K562 (cell line): ENCODE data around the gene CCDC117. TPM values are rescaled to one million over a fixed set of nuclear protein-coding genes. Genes with fewer than 3 reads are reported as not detected.

ENCODE experiments used
- ATAC-seq: fragments of 200-7000 bp; cut with Tn5 transposase; 3 replicates; pipeline ENCODE4 v1.9.1; 2020; ENCODE audit warnings: moderate library complexity
- BruUV-seq: library from RNA; stranded (reverse); fragments of 400-500 nt; replicated peaks from 2 replicates; lab custom pipeline; 2021; lab: Mats Ljungman, UMichigan
- CTCF ChIA-PET: fragments of 300-600 bp; formaldehyde crosslinking; extraction: SDS; loops from one replicate; lab custom pipeline; 2021; ENCODE audit warnings: low intra/inter-chr PET ratio; lab: Yijun Ruan, JAX
- POLR2A ChIA-PET: fragments of 300-600, 350-650 bp; sonication (Branson Sonifier 250); formaldehyde crosslinking; extraction: SDS; loops from one replicate; lab custom pipeline; 2021; ENCODE audit warnings: antibody characterized with exemption, inconsistent platforms; lab: Yijun Ruan, JAX
- DNase-seq, 4 experiments: peaks; one replicate each; pipeline versions ENCODE4 v3.0.0 to v3.0.0-alpha.2; 2011 to 2018; ENCODE audit warnings: low spot score in 3 of 4, mixed read lengths in 3 of 4; ENCODE audit errors: extremely low read depth in 1 of 4
- FAIRE-seq: peaks from 2 replicates; lab custom pipeline; 2011; peaks lifted over from hg19 to GRCh38; lab: Jason Lieb, UNC
- H2AFZ ChIP-seq: 2 replicates; pipeline ENCODE4 v1.6.0; 2011; ENCODE audit warnings: low read depth, low read length, control low read depth, inconsistent platforms
- H3K27ac ChIP-seq: fragments of 200-600 bp; 3 replicates; pipeline ENCODE4 v1.8.0; 2011; ENCODE audit warnings: low read depth, mild to moderate bottlenecking, control low read depth, inconsistent platforms, low read length, moderate library complexity, mixed read lengths; ENCODE audit errors: extremely low read depth
- H3K27me3 ChIP-seq, 2 experiments: fragments of 300-600 bp in 1 of 2; 2 replicates in 1 of 2; 3 replicates in 1 of 2; pipeline versions ENCODE4 v1.6.0 to v1.8.0; 2011; ENCODE audit warnings: inconsistent platforms in 2 of 2, low read length in 2 of 2, mild to moderate bottlenecking in 1 of 2, mixed read lengths in 1 of 2, moderate library complexity in 1 of 2; ENCODE audit not compliant: control insufficient read depth in 2 of 2, insufficient read depth in 2 of 2
- H3K36me3 ChIP-seq: fragments of 300-600 bp; 3 replicates; pipeline ENCODE4 v1.8.0; 2011; ENCODE audit warnings: mild to moderate bottlenecking, low read length, inconsistent platforms; ENCODE audit not compliant: control insufficient read depth, insufficient read depth
- H3K4me1 ChIP-seq, 2 experiments: fragments of 200-600 bp in 1 of 2; replicated peaks in 1 of 2; 2 replicates in 1 of 2; 3 replicates in 1 of 2; pipeline versions ENCODE4 v1.5.1 to v1.8.0; 2011; ENCODE audit warnings: inconsistent platforms in 2 of 2, low read length in 2 of 2, mild to moderate bottlenecking in 1 of 2, mixed read lengths in 1 of 2, moderate library complexity in 1 of 2; ENCODE audit not compliant: control insufficient read depth in 2 of 2, insufficient read depth in 2 of 2
- H3K4me2 ChIP-seq: 2 replicates; pipeline ENCODE4 v1.6.1; 2011; ENCODE audit warnings: low read length, control low read depth, inconsistent platforms, mixed read lengths; ENCODE audit not compliant: insufficient read depth
- H3K4me3 ChIP-seq: fragments of 200-600 bp; sonication (generic), shearing (Covaris generic); 2 replicates; pipeline ENCODE4 v1.5.1; 2016; ENCODE audit warnings: control low read depth, inconsistent platforms
- H3K79me2 ChIP-seq: fragments of 200-600 bp; 3 replicates; pipeline ENCODE4 v1.8.0; 2011; ENCODE audit warnings: low read length, inconsistent platforms; ENCODE audit not compliant: control insufficient read depth, insufficient read depth
- H3K9ac ChIP-seq, 2 experiments: 2 replicates each; pipeline versions ENCODE4 v1.6.0 to v1.6.1; 2011; ENCODE audit warnings: low read depth in 2 of 2, low read length in 2 of 2, control low read depth in 1 of 2, inconsistent platforms in 1 of 2, mild to moderate bottlenecking in 1 of 2, mixed read lengths in 1 of 2; ENCODE audit not compliant: insufficient read depth in 1 of 2
- H3K9me1 ChIP-seq: one replicate; pipeline ENCODE4 v1.6.0; 2011; ENCODE audit warnings: inconsistent platforms, mild to moderate bottlenecking, low read length, moderate library complexity; ENCODE audit not compliant: control insufficient read depth, insufficient read depth
- H3K9me3 ChIP-seq: replicated peaks from 2 replicates; pipeline ENCODE4 v1.5.1; 2011; ENCODE audit warnings: low read depth, low read length, inconsistent platforms; ENCODE audit not compliant: control insufficient read depth, insufficient read depth
- H4K20me1 ChIP-seq: replicated peaks from 2 replicates; pipeline ENCODE4 v1.6.1; 2011; ENCODE audit warnings: low read length, inconsistent platforms, mixed read lengths; ENCODE audit not compliant: control insufficient read depth, insufficient read depth
- ARID1B ChIP-seq: fragments of 450-650 bp; IDR thresholded peaks from 2 replicates; pipeline ENCODE4 v1.6.1; 2016; ENCODE audit warnings: antibody characterized with exemption, mild to moderate bottlenecking, inconsistent platforms
- ETV5 ChIP-seq: sonication (generic); formaldehyde crosslinking; IDR thresholded peaks from 2 replicates; pipeline ENCODE4 v1.4.0; 2020; ENCODE audit warnings: low read depth, mild to moderate bottlenecking, missing genetic modification reagents
- MTA2 ChIP-seq: fragments of 450-650 bp; IDR thresholded peaks from 2 replicates; pipeline ENCODE4 v1.6.1; 2016; ENCODE audit warnings: low read depth
- RFX1 ChIP-seq: fragments of 450-650 bp; IDR thresholded peaks from 2 replicates; pipeline ENCODE4 v1.6.1; 2016; ENCODE audit warnings: mild to moderate bottlenecking, moderate library complexity
- YBX1 ChIP-seq: fragments of 450-650 bp; IDR thresholded peaks from 2 replicates; pipeline ENCODE4 v1.7.1; 2016; ENCODE audit warnings: mild to moderate bottlenecking
- ZNF830 ChIP-seq: fragments of 250-450 bp; sonication (Bioruptor Pico); IDR thresholded peaks from 2 replicates; pipeline ENCODE4 v1.5.0; 2021; ENCODE audit warnings: mild to moderate bottlenecking
- WGBS: fragments of 100-300 bp; shearing (Covaris generic); methylation state at CpG from one replicate; pipeline ENCODE4 v1.1.6; 2016; ENCODE audit warnings: low coverage, mixed read lengths; ENCODE audit not compliant: insufficient coverage; ENCODE audit errors: missing lambda C conversion rate; 5-methylcytosine and 5-hydroxymethylcytosine counted together
- in situ Hi-C: fragments of 300-500 bp; cut with MboI; formaldehyde crosslinking; loops from 4 replicates; pipeline ENCODE4 v1.15.0; 2018; ENCODE audit warnings: inconsistent platforms, mixed read lengths
- intact Hi-C: fragments of 100-400 bp; cut with micrococcal nuclease; formaldehyde crosslinking; loops from 2 replicates; pipeline ENCODE4 v1.14.2; 2022
- polyA plus RNA-seq, 8 experiments: library from polyadenylated mRNA; depleted of rRNA in 4 of 8; stranded (reverse) in 5 of 8; unstranded in 3 of 8; fragments of >200 nt; fragmentation: Nextera tagmentation in 2 of 8; fragmentation: Illumina TruSeq in 1 of 8; extraction: Ambion mirVana in 2 of 8; extraction: Trizol in 1 of 8; gene quantifications; 2 replicates each; pipeline versions ENCODE4 v1.2.1 to v1.2.3, GENCODE V29; 2011 to 2014; ENCODE audit warnings: inconsistent platforms in 1 of 8, missing spikeins in 1 of 8
- total RNA-seq, 7 experiments: library from RNA; depleted of rRNA in 6 of 7; stranded (reverse); fragments of >200 nt in 6 of 7; fragmentation: Illumina TruSeq in 2 of 7; extraction: Trizol in 2 of 7; gene quantifications; 2 replicates each; pipeline versions ENCODE4 v1.2.1 to v1.2.3, GENCODE V29; 2011 to 2021; ENCODE audit warnings: low replicate concordance in 1 of 7
- TF ChIP-seq, protein P1 (sequence below), 2 experiments: fragments of 450-650 bp in 1 of 2; sonication (generic) in 1 of 2; formaldehyde crosslinking in 1 of 2; IDR thresholded peaks in 1 of 2; conservative IDR thresholded peaks in 1 of 2; 2 replicates each; pipeline versions ENCODE4 v1.6.1 to v1.8.1; 2016 to 2023; ENCODE audit warnings: mild to moderate bottlenecking in 2 of 2, moderate library complexity in 2 of 2, inconsistent platforms in 1 of 2, missing genetic modification reagents in 1 of 2

CCDC117 gene
- total and polyA plus RNA-seq, 9 of the 15 experiments (the other 6 are each of a cell fraction or from before 2014, with no cell fraction given), result 5.7 to 23.3 (median 15.8) TPM

DNA sequence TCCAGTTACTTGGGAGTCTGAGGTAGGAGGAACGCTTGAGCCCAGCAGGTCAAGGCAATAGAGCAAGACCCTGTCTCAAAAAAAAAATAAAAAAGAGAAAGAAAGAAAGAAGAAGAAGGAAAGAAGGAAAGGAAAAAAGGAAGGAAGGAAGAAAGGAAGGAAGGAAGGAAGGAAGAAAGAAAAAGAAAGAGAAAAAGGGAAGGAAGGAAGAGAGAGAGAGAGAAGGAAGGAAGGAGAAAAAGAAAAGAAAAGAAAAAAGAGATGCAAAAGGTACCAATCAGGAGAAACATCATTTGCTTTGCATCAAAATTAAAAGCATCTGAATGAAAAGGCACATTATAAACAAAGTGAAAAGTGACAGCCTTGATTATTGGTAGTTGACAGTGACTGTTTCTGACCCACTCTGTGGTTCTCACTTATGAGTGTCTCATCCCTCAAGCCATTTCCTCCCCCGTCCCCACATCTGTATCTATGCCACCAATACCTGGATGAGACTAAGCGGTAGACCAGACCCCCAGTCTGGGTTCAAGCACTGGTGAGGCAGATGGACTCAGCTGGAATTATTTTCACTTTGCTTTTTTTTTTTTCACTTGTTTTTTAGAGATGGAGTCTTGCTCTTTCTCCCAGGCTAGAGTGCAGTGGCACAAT, 60.9 kb downstream of the CCDC117 start:
- Histone ChIP-seq H2AFZ (no peak overlapping the region), H3K4me3 (no peak overlapping the region), H3K4me2 (no peak overlapping the region), H3K36me3 (no peaks in the 10 kb centered on the region), H3K9me1 (no peaks in the 10 kb centered on the region), H3K4me1 (peaks cover 0 to 4% of the 10 kb centered on the region in 2 experiments; a peak in 1 of 5 replicates), H3K27me3 (no peaks in the 10 kb centered on the region), H3K79me2 (no peaks in the 10 kb centered on the region), H3K27ac (no peak overlapping the region), H3K9me3 (no peaks in the 10 kb centered on the region), H3K9ac (no peak overlapping the region), H4K20me1 (no peaks in the 10 kb centered on the region)
- DNase-seq (no peak), ATAC-seq (no peak), FAIRE-seq (no peak)
- TF ChIP-seq ZNF830 (CRISPR knock-in tag) (no peak), ETV5 (CRISPR knock-in tag) (no peak), MTA2 (no peak), ARID1B (no peak), RFX1 (no peak), YBX1 (no peak)
- TF ChIP-seq, protein P1, sequence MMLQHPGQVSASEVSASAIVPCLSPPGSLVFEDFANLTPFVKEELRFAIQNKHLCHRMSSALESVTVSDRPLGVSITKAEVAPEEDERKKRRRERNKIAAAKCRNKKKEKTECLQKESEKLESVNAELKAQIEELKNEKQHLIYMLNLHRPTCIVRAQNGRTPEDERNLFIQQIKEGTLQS (IDR thresholded peaks at IDR 0.05), result no peak
- TF ChIP-seq, protein P1 (CRISPR knock-in tag; conservative IDR thresholded peaks at IDR 0.05), result no peak
- no TSS peak for BruUV-seq
- intact Hi-C loops, result no loop called here
- in situ Hi-C loops, result loop anchor here (5.0 to 10.0 kb wide), 2 partner anchors 231 to 809 kb away; no protein-coding TSS in a partner anchor
- WGBS, result 28% methylated on average over 3 of the region's 3 CpGs
- ChIA-PET CTCF (no interaction called here), POLR2A (interaction anchor here (0.6 kb wide), 1 partner anchor 45 kb away, joined by 5 read pairs; no protein-coding TSS in a partner anchor)
